K562 (cell line): Measurements from ENCODE around the gene MBOAT1. TPM values are rescaled to one million over a fixed set of nuclear protein-coding genes. Genes with fewer than 3 reads are reported as not detected.

Experiments
- ELK3 ChIP-seq: fragments of 450-650 bp; formaldehyde crosslinking; IDR thresholded peaks from 2 replicates; pipeline ENCODE4 v1.4.0; 2020; ENCODE audit warnings: mild to moderate bottlenecking
- EWSR1 ChIP-seq: fragments of 450-650 bp; IDR thresholded peaks from 2 replicates; pipeline ENCODE4 v1.6.1; 2018; ENCODE audit warnings: borderline replicate concordance, mild to moderate bottlenecking, low read depth, moderate library complexity; ENCODE audit not compliant: partially characterized antibody
- GABPB2 ChIP-seq: fragments of 250-450 bp; sonication (Bioruptor Pico); conservative IDR thresholded peaks from 2 replicates; pipeline ENCODE4 v1.5.1; 2021; ENCODE audit warnings: mild to moderate bottlenecking
- HOXB6 ChIP-seq: fragments of 250-450 bp; sonication (Bioruptor Pico); IDR thresholded peaks from 2 replicates; pipeline ENCODE4 v1.5.1; 2022; ENCODE audit warnings: mild to moderate bottlenecking, borderline replicate concordance
- MBD2 ChIP-seq: sonication (generic); IDR thresholded peaks from 2 replicates; pipeline ENCODE4 v1.6.1; 2016; ENCODE audit warnings: low read depth, borderline replicate concordance
- MTA2 ChIP-seq: fragments of 450-650 bp; IDR thresholded peaks from 2 replicates; pipeline ENCODE4 v1.6.1; 2016; ENCODE audit warnings: low read depth
- MYBL2 ChIP-seq, 2 experiments: fragments of 450-650 bp in 1 of 2; sonication (generic) in 1 of 2; formaldehyde crosslinking in 1 of 2; IDR thresholded peaks; 2 replicates each; pipeline versions ENCODE4 v1.6.1 to v1.8.1; 2017 to 2022; ENCODE audit warnings: borderline replicate concordance in 1 of 2, inconsistent platforms in 1 of 2, low read depth in 1 of 2, mild to moderate bottlenecking in 1 of 2, missing genetic modification reagents in 1 of 2, moderate library complexity in 1 of 2
- RBBP5 ChIP-seq: fragments of 200-600 bp; sonication (generic); IDR thresholded peaks from 2 replicates; pipeline ENCODE4 v1.6.1; 2012; ENCODE audit warnings: borderline replicate concordance, mild to moderate bottlenecking, low read length, control low read depth, inconsistent platforms; ENCODE audit not compliant: insufficient read depth, poor library complexity, severe bottlenecking
- SIN3B ChIP-seq: fragments of 450-650 bp; IDR thresholded peaks from 2 replicates; pipeline ENCODE4 v1.6.1; 2017; ENCODE audit warnings: low read depth, mild to moderate bottlenecking, moderate library complexity
- SMARCE1 ChIP-seq: fragments of 450-650 bp; IDR thresholded peaks from 2 replicates; pipeline ENCODE4 v1.7.1; 2016; ENCODE audit warnings: mild to moderate bottlenecking
- TRIM24 ChIP-seq, 2 experiments: fragments of 450-650 bp; IDR thresholded peaks; 2 replicates each; pipeline ENCODE4 v1.6.1; 2016
- USF2 ChIP-seq: sonication (generic); formaldehyde crosslinking; IDR thresholded peaks from 2 replicates; pipeline ENCODE4 v1.5.0; 2020; ENCODE audit warnings: missing genetic modification reagents
- ZNF184 ChIP-seq: sonication (generic); formaldehyde crosslinking; IDR thresholded peaks from 2 replicates; pipeline ENCODE4 v1.5.0; 2020; ENCODE audit warnings: missing genetic modification reagents
- ZNF79 ChIP-seq: fragments of 250-450 bp; sonication (Bioruptor Pico); IDR thresholded peaks from 2 replicates; pipeline ENCODE4 v1.4.0; 2020; ENCODE audit warnings: low read depth, mild to moderate bottlenecking, moderate library complexity
- ZSCAN29 ChIP-seq: fragments of 450-650 bp; IDR thresholded peaks from 2 replicates; pipeline ENCODE4 v1.6.1; 2017
- polyA plus RNA-seq, 8 experiments: library from polyadenylated mRNA; depleted of rRNA in 4 of 8; stranded (reverse) in 5 of 8; unstranded in 3 of 8; fragments of >200 nt; fragmentation: Nextera tagmentation in 2 of 8; fragmentation: Illumina TruSeq in 1 of 8; extraction: Ambion mirVana in 2 of 8; extraction: Trizol in 1 of 8; gene quantifications; 2 replicates each; pipeline versions ENCODE4 v1.2.1 to v1.2.3, GENCODE V29; 2011 to 2014; ENCODE audit warnings: inconsistent platforms in 1 of 8, missing spikeins in 1 of 8
- total RNA-seq, 7 experiments: library from RNA; depleted of rRNA in 6 of 7; stranded (reverse); fragments of >200 nt in 6 of 7; fragmentation: Illumina TruSeq in 2 of 7; extraction: Trizol in 2 of 7; gene quantifications; 2 replicates each; pipeline versions ENCODE4 v1.2.1 to v1.2.3, GENCODE V29; 2011 to 2021; ENCODE audit warnings: low replicate concordance in 1 of 7
- TF ChIP-seq, protein P1 (sequence below): fragments of 250-450 bp; sonication (Bioruptor Pico); IDR thresholded peaks from 2 replicates; pipeline ENCODE4 v1.5.0; 2021
- TF ChIP-seq, protein P2 (sequence below): sonication (generic); formaldehyde crosslinking; IDR thresholded peaks from 2 replicates; pipeline ENCODE4 v1.9.0; 2022; ENCODE audit warnings: mild to moderate bottlenecking, missing genetic modification reagents
- TF ChIP-seq, protein P3 (sequence below): IDR thresholded peaks from 2 replicates; pipeline ENCODE4 v1.6.1; 2011; ENCODE audit not compliant: insufficient read length; ENCODE audit errors: extremely low read depth
- TF ChIP-seq, protein P4 (sequence below): IDR thresholded peaks from 3 replicates; pipeline ENCODE4 v1.6.1; 2011; ENCODE audit warnings: borderline replicate concordance, mild to moderate bottlenecking; ENCODE audit not compliant: insufficient read length, insufficient read depth
- TF ChIP-seq, protein P5 (sequence below): sonication (generic); formaldehyde crosslinking; IDR thresholded peaks from 2 replicates; pipeline ENCODE4 v1.8.0; 2022; ENCODE audit warnings: mild to moderate bottlenecking, missing genetic modification reagents

The MBOAT1 gene
- total and polyA plus RNA-seq, 9 of the 15 experiments (the other 6 are each of a cell fraction or from before 2014, with no cell fraction given): 0.13 to 16.5 (median 10.3) TPM

- no peak for TF ChIP-seq MYBL2 (IDR thresholded peaks at IDR 0.05; ENCODE audit: low read depth)
- TF ChIP-seq MYBL2 (CRISPR knock-in tag; IDR thresholded peaks at IDR 0.05; ENCODE audit: borderline replicate concordance): no peak
- TF ChIP-seq, protein P1, sequence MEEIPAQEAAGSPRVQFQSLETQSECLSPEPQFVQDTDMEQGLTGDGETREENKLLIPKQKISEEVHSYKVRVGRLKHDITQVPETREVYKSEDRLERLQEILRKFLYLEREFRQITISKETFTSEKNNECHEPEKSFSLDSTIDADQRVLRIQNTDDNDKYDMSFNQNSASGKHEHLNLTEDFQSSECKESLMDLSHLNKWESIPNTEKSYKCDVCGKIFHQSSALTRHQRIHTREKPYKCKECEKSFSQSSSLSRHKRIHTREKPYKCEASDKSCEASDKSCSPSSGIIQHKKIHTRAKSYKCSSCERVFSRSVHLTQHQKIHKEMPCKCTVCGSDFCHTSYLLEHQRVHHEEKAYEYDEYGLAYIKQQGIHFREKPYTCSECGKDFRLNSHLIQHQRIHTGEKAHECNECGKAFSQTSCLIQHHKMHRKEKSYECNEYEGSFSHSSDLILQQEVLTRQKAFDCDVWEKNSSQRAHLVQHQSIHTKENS (CRISPR knock-in tag): no peak
- no peak for TF ChIP-seq HOXB6 (CRISPR knock-in tag)
- no peak for TF ChIP-seq EWSR1
- TF ChIP-seq, protein P2, sequence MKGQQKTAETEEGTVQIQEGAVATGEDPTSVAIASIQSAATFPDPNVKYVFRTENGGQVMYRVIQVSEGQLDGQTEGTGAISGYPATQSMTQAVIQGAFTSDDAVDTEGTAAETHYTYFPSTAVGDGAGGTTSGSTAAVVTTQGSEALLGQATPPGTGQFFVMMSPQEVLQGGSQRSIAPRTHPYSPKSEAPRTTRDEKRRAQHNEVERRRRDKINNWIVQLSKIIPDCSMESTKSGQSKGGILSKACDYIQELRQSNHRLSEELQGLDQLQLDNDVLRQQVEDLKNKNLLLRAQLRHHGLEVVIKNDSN (CRISPR knock-in tag): no peak
- TF ChIP-seq RBBP5: no peak
- TF ChIP-seq SIN3B: no peak
- TF ChIP-seq, protein P3, sequence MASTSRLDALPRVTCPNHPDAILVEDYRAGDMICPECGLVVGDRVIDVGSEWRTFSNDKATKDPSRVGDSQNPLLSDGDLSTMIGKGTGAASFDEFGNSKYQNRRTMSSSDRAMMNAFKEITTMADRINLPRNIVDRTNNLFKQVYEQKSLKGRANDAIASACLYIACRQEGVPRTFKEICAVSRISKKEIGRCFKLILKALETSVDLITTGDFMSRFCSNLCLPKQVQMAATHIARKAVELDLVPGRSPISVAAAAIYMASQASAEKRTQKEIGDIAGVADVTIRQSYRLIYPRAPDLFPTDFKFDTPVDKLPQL: no peak
- no peak for TF ChIP-seq ELK3
- no peak; the same call in 1 of the 2 replicates for TF ChIP-seq MTA2
- TF ChIP-seq, protein P4, sequence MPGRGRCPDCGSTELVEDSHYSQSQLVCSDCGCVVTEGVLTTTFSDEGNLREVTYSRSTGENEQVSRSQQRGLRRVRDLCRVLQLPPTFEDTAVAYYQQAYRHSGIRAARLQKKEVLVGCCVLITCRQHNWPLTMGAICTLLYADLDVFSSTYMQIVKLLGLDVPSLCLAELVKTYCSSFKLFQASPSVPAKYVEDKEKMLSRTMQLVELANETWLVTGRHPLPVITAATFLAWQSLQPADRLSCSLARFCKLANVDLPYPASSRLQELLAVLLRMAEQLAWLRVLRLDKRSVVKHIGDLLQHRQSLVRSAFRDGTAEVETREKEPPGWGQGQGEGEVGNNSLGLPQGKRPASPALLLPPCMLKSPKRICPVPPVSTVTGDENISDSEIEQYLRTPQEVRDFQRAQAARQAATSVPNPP: no peak
- 0 out of 2 replicates have a peak, but pooled peaks have one; percentile 14 for TF ChIP-seq USF2
- TF ChIP-seq ZNF184 (CRISPR knock-in tag): no peak
- no peak for TF ChIP-seq TRIM24 (IDR thresholded peaks at IDR 0.05)
- TF ChIP-seq ZNF79 (CRISPR knock-in tag): no peak
- TF ChIP-seq, protein P5, sequence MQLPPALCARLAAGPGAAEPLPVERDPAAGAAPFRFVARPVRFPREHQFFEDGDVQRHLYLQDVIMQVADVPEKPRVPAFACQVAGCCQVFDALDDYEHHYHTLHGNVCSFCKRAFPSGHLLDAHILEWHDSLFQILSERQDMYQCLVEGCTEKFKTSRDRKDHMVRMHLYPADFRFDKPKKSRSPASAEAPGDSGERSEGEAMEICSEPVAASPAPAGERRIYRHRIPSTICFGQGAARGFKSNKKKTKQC (CRISPR knock-in tag): no peak
- TF ChIP-seq SMARCE1: peak; percentile 72; the same call in 1 of the 2 replicates
- TF ChIP-seq ZSCAN29: no peak
- no peak for TF ChIP-seq GABPB2 (CRISPR knock-in tag)
- TF ChIP-seq MBD2: no peak
These were observed 1.1 kb upstream of the MBOAT1 start (continued) for GRCh38 chr6:20213271-20213798.
